ENCODE measurements around the gene MAP4K2. TPM values are rescaled to one million over a fixed set of nuclear protein-coding genes. Genes with fewer than 3 reads are reported as not detected.

The MAP4K2 gene
- total and polyA plus RNA-seq, 2 of the 13 experiments (the other 11 are each of a cell fraction or from before 2014, with no cell fraction given) = 8.3 to 17.6 TPM

GRCh38 chr11:64767344-64768299 lies 35.4 kb downstream of the MAP4K2 start (continued):
- TF ChIP-seq RNF219 (CRISPR knock-in tag; IDR thresholded peaks at IDR 0.05) = no peak
- TF ChIP-seq SMC3 (IDR thresholded peaks at IDR 0.05; ENCODE audit: low read length) = 0 out of 2 replicates have a peak, but pooled peaks have one; percentile 25
- TF ChIP-seq MED13 (CRISPR knock-in tag; IDR thresholded peaks at IDR 0.05) = no peak
- no peak for TF ChIP-seq ZNF704 (CRISPR knock-in tag; IDR thresholded peaks at IDR 0.05; ENCODE audit: borderline replicate concordance)
- no peak for TF ChIP-seq ZNF83 (CRISPR knock-in tag; IDR thresholded peaks at IDR 0.05; ENCODE audit: borderline replicate concordance)
- peak; percentile 14; the same call in 1 of the 2 replicates for TF ChIP-seq ZBTB33 (CRISPR knock-in tag; IDR thresholded peaks at IDR 0.05)
- no peak for TF ChIP-seq FLYWCH1 (CRISPR knock-in tag; IDR thresholded peaks at IDR 0.05)
- no peak for TF ChIP-seq SMARCE1 (IDR thresholded peaks at IDR 0.05; ENCODE audit: borderline replicate concordance)
- TF ChIP-seq ZFP90 (CRISPR knock-in tag; IDR thresholded peaks at IDR 0.05; ENCODE audit: borderline replicate concordance) = 0 out of 2 replicates have a peak, but pooled peaks have one; percentile 24
- no peak for TF ChIP-seq ZNF180 (CRISPR knock-in tag; IDR thresholded peaks at IDR 0.05; ENCODE audit: borderline replicate concordance, low read depth)
